Activated effector memory CD4-positive, alpha-beta T cell treated with Interleukin-2 at 50 U/mL for 16 hours (primary cell): Measurements from ENCODE around the gene MID1.

Experiments
- DNase-seq: peaks from one replicate; pipeline ENCODE4 v3.0.0-alpha.2; 2020

Gene MID1

DNA sequence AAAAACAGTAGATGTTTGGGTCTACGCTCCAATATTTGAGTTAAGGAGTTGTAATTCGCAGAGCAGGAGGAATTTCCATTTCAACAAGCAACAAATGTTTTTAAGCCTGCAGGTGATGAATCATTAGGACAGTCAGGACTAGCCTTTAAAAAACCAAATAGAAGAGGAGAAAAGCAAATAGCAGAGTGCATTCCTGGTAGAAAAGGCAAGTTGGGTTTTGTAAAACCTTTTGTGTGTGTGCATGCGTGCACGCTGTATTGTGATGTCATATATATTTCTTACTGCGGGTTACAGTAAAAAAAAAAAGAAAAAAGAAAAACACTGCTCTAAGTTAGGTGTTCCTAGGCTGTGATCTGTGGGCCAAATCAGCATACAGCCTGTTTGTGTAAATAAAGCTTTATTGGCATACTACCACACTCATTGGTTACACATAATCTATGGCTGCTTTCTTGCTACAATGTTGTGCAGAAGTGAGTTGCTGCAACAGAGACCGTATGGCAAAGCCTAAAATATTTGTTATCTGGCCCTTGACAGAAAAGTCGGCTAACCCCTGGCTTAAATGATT, 135.6 kb downstream of the MID1 start:
- DNase-seq: no peak

DNA sequence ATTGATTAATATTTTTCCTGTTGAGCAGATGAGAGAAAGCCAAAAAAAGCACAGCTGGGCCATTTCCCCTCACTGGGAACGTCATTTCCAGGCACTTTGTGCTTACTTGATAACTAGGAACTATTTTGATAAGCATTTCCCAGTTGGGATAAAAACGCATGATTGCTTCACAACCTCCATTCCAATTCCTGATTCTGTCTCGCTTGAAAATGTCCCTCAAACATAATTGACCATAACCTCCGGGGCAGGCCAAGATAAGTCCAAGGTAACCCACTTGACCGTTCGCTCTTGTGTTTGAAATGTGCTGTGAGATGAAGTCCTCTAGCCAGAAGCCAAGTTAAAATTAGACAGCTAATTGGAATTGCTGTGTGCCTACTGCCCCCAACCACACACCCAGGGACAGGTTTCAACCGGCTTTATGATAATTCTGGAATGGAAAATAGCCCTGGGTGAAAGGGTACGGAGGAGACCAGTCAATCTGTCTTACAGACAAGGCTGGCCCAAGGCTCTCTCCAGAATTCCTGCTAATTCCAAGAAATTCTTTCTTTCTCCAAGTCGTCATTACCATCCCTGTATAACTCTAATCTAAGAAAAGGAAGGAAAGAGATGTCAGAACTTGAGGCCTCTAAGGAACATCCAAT, 137.1 kb downstream of the MID1 start:
- no peak for DNase-seq

DNA sequence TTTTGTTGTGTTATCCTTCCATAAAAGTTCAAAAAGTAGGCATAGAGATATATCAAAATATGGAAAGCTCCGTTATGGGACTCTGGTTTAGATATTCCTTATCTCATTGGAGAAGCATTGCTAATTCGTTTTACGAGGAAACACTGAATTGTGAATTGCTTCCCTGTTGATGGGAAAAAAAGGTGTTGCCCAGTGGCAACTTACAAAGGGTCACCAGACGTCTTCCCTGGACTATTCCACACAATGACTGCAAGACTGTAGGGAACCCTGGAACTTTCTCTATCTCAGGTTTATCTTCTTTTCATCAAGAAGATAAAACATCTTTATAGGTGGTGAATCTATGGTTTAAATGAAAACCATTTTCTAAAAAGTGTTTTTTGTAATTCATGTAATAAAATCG, 137.7 kb downstream of the MID1 start:
- DNase-seq: no peak

DNA sequence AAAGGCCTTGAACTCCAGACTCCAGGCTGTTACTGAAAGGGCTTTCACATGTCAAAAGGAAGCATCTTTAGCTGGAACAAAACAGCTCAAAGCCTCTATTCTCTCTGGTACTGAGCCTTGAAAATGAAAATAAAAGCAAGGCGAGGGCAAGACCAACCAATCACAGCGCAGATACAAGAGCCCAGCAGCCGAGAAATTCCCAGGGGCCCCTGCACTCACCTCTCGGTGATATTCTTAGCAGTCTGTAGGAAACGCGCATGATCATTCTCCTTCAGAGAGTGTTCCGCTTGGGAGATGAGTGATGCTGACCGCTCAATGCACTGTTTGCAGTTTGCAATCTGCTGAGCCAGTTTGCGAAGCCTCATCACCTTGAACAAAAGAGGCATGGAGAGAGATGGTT, 138.1 kb downstream of the MID1 start:
- no peak for DNase-seq

DNA sequence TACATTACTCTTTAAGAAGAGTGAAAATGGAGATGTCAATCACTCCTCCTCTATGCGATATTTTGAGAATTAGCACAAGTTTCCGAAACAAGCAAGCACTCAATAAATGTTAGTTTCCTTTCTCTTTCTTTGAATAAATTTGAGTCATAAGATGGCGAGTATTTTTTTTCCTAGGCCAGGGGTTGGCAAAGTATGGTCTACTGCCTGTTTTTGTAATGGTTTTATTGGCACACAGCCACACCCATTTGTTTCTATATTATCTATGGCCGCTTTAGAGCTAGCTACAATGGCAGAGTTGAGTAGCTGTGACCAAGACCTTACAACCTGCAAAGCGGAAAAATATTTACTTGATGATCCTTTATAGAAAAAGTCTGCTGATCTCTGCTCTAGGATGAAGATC, 139.5 kb downstream of the MID1 start:
- no peak for DNase-seq

DNA sequence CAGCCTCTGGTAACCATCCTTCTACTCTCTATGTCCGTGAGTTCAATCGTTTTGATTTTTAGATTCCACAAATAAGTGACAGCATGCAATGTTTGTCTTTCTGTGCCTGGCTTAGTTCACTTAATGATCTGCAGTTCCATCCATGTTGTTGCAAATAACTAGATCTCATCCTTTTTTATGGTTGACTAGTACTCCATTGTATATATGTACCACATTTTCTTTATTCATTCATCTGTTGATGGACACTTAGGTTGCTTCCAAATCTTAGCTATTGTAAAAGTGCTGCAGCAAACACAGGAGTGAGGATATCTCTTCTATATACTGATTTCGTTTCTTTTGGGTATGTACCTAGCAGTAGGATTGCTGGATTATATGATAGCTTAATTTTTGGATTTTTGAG, 140.9 kb downstream of the MID1 start:
- no peak for DNase-seq

DNA sequence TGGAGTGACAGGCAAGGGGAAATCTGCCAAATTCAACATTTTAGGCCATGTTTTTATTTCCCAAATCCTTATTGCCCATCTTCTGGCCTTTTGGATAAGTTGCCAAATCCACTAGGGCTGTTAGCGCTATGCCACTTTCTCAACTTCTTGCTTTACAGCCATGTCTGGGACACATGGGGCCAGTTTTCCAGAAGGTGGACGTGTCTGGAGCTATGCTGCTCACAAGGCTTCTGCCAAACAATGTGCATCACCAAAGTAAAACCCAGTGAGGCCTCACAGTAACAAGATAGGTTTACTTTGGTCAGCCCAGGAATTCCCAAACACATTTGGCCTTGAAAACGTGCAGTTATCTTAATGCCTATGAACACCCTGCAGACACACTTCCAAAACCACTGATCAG, 142.9 kb downstream of the MID1 start:
- DNase-seq: no peak

DNA sequence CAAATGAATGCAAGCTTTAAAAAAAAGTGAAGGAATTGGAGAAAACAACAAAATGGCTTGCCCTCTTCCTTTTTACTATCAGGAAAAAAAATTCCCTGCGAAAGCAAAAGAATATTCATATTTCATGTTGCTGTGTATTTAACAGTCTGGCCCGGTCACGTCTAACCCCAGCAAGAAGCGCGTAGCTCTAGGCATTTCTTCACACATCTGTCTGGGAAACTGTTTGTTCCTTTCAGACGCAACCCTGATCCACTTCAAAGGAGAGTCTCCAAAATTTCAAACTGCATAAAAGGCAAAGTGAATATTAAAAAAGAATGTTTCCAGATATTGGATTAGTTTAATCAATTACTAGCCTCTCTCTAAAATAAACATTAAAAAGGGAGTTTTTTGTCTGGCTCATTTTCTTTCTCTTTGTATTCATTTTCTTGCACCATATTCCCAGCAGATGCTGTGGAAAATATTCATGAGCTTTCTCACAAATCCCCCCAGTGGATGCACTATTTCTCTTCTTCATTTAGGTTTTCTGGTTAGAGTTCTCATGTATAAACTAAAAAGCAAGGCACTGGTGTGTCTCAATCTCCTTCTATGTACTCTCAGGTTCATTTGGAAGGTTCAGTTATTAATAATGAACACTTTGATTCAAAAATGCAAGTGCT, 145.3 kb downstream of the MID1 start:
- DNase-seq: no peak

DNA sequence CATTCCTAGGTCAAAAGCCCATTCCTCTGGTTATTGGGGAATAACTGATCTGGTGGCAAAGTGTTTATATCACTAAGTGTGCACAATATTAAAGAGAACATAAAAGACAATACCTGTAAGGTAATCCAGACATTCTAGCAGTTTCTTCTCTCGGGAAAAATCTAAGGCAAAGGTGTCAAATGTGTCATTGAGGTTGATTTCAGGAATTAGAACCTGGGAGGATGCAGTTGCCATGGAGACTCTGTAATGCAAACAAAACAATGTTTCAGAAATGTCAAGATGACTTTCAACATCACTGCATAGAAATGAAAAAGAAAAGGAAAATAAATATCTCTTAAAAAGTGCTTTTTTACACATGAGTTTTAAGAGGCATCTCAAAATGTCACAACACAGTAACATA, 145.9 kb downstream of the MID1 start:
- no peak for DNase-seq

DNA sequence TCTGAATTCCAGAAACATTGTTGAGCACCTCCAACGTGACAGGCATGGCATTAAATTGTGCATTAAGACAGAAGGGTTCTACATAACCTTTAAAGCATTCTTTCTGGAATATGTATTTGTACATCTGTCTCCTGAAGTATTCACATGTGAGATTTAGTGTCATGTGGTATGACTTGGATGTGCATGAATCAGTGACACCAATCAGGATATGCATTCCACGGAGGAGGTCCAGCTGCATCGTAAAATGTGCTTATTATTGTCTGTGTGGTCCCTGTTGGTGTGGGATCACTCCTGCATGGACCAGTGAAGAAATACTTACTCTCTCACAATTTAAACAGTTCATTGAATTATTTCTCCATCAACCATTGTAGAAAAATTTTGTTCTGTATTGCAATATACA, 149.0 kb downstream of the MID1 start:
- no peak for DNase-seq

DNA sequence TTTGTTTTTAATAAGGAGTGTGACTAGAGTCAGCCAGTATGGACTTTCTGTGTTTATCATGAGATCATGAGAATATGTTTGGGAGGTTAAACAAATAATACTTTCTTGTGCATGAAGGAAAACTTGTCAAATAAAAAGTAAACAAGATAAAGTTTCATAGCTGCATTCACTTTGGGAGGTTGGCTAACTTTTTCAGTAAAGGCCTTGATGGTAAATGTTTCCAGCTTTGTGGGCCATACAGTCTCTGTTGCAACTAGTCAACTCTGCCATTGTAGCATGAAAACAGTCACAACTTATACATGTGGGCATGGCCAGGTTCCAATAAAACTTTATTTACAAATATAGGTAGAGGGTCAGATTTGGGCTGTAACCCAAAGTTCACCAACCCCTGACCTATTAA, 150.4 kb downstream of the MID1 start:
- no peak for DNase-seq

DNA sequence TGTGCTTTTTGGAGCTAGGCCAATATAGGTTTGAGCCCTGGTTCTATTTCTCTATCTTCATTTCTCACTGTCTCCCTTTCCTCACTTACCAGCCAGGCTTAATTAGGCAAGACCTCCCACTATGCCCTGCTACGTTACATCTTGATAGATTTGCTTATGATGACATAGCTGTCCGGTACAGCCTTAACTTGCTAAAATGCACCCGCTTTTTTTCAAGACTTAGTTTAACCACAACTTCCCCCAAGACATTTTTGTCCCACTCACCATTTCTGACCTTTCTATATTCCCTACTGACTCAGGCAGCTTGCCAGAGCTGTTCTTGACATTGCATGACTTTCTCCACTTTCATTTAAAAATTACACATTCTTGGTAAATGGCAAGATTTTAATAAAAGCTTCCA, 152.6 kb downstream of the MID1 start:
- DNase-seq: no peak

DNA sequence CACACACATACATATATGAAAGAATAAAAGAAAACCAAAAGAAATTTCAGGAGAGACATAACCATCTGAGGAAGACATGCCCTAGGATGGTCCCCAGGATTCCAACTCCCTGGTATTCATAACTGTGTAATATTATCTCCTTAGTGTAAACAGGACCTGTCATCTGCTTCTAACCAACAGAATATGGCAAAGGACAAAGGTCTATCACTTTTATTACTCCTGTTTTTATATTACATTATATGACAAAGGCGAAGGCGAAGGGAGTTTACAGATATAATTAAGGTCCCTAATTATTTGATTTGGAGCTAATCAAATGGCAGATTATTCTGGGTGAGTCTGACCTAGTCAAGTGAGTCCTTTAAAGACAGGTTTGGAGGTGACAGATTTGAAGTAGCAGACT, 155.1 kb downstream of the MID1 start:
- DNase-seq: no peak

DNA sequence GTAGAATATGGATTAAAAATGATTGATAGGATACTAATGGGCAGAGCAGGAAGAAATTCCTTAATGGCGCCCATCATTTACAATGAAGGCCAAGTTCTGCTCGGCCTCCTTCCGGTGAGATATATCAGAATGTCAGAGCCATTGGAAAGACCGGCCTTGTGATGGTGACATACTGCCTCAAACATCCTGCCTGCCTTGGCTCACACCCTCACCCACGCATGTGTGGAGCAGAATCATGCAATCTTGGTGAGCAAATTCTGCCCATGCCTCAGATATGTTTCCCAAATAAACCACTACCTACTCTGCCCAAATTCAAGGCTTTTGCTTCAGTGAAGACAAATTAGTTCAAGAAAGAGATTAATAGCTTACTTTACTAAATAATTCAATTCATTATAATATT, 163.3 kb downstream of the MID1 start:
- DNase-seq: no peak

DNA sequence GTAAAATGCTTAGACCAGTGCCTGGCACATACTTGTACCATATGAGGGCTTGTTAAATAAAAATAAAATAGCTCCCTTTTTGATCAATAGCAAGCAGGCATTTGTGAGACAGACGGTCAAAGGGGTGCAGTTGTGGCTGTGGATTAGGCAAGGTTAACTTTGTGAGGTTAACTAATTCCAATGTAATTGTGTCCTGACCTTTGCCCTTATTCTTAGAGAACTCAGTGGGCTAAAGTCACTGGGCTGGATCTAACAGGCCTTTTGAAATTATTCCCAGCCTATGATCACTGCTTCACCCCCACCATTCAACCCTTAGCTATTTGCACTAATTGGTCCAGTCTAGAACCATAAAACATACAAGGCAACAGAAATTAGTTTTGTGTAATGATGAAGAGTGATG, 166.4 kb downstream of the MID1 start:
- no peak for DNase-seq

DNA sequence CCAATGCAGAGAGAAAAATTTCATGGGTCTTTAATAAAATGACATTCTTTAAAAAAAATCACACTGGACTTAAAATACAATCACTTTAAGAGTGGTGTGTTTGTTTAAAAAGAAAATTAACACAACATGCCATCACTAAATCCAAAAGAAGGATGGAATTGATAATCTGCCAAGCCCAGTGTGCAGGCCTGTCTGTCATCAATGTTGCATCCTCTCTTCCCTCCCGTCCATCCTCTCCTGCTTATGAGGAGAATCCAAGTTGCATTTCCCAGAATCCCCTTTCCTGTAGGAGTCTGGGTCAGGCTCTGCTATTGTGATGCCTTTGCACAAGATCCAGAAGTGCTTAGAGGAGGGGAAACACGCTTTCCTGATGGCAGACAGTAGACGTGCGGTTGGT, 169.4 kb downstream of the MID1 start:
- DNase-seq: no peak

DNA sequence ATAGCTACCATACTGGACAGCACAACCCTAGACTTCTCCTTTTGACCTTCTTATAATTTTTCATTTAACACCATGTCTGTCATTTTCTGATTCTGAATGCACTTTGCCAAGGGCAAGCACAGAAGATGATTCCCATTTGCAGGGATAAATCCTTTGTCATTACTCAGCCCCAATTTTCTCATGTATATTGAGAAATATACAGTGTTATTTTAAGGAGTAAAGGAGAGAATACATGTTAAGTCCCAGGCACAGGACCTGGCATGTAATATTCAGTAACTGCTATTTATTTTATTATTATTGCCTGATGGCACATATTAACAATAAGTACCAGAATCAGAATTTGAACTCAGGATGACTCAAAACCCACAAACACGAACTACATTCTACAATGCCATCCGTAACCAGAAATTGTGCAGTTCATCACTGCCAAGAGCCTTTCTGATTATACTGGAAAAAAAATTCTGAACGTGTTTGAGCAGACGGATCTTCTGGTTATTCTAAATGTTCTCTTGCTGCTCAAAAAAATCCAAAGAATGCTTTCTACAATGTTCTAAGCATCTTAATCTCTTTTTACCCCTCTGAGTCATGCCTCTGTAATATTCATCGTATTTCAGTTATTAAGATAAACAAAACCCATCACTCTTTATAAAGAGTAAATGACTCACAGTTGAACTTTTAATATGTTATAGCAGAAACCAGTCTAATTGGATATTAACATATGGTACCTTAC, 170.0 kb downstream of the MID1 start:
- no peak for DNase-seq

DNA sequence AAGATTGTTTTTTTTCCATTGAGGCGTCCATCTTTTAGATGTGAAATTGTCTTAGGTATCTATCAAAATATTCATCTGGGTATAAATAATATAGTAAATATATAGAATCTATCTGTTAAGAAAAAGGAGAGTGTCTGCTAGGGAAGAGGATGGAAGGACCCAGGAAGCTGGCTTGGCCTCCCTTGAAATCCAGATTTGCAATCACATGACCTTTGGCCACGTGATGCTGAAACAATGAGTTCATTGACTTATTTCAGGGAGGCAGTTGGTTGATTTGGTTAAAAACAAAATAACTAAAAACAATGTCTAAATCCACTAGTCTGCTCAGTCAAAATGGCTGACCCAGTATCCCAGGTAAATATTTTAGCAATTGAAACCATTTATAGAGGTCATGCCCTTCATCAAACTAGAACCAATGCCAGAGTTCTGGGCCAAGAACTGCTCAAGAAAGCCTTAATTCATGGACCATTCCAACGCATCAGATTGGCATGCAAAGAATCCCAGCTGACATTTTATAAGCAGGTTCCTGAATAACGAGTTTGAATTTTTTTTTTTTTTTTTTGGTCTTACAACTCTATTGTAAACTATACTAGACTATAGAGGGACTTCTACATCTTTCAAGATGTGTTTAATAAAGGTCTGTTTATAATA, 172.7 kb downstream of the MID1 start:
- DNase-seq: no peak

DNA sequence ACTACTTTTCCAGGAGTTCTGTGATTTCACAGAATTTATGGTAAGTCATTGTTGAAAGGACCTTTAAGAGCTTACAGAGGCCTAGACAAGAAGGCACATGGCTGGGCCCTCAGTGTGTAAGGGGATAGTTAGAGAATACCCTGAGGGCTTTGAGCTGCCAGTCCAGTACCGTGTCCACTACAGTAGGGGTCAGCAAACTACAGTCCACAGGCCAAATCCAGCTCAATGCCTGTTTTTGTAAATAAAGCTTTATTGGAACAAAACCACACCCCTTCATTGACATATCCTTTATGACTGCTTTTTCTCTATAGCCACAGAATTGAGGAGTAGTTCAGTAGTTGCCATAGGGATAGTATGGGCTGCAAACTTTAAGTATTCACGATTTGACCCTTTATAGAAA, 176.2 kb downstream of the MID1 start:
- no peak for DNase-seq

DNA sequence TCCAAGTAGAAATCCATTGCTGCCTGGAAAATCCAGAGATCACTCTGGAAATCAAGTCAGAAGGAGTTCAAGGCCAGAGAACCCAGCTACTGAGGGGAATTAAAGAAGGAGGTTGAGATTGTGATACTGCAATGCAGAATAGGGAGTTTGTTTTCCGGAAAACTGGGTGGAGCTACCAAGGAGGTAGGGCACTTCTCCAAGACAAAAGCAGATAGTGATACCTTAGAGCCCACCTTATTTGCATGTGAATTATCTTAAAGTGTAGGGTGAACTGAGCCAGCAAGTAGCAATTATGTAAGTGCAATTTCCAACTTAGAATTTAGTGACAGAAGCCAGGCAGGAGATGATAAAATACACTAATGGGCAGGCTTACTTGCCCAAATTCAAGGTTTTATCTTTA, 178.9 kb downstream of the MID1 start:
- no peak for DNase-seq

DNA sequence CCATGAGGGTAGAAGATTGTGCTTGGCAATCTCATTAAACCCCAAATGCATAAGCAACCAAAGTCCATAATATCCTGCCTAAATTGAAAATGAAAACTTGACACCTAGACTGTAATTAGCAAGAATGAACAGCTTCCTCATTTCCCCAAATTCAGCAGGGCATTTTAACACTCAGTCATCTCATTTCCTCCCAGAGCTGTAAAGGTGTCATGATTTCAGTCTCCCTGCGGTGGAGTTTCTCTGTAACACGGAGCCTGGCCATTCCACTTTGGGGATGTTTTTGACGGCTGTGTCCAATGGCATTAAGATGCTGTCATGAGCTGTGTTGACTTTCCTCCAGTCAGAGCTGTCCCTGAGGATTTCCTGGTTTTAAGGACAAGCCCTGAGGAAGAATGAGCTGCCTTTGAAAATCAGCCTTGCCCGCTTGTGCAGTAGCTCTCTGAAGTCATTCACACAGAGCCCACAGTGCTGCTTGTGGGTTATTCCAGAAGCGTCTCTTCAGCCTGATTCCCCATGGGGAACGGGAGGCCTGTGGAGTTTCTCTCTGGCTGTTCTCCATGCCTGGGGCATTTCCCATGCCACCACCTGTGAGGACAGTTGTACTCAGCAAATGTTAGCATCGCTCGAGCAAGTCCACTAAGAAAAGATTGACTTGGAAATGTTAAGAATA, 187.0 kb downstream of the MID1 start:
- no peak for DNase-seq

DNA sequence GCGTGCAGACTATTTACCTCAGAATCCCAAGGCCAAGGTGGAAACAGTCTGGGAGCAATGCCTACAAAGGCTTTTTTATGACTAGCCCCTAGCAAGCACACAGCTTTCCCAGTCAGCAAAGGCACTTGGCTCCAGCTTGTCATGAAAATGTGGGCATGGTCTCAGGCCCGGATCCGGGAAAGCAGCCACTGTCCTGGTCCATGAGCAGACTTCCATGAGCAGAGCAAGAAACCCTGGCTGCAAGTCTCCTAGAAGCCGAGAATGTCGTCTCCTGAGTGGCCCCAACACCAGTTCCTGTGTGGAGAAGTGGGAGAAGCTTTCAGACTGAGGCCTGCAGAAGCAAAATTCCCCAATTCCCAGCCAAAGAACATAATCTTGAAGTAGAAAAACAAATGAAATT, 190.5 kb downstream of the MID1 start:
- no peak for DNase-seq

DNA sequence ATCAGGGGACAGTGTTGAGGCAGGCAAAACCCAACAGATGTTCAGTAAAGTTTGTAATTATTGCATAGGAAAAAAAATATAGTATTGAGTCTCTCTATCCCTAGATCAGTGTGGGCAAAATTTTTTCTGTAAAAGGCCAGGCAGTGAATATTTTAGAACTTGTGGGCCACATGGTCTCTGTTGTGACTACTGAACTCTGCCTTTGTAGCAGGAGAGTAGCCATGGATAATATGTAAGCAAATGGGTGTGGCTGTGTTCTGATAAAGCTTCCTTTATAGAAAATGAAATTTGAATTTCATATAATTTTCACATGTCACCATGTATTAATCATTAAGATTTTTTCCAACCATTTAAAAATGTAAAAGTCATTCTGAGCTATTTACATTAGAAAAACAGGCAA, 193.1 kb downstream of the MID1 start:
- no peak for DNase-seq
